NCI-H2227 (cell line): ENCODE results near the gene HNRNPA0.
"Not testable (repeated sequence)": the region's sequence is repeated elsewhere in the genome, so short reads cannot be mapped to it uniquely, and the experiment has no call there.

ENCODE experiments used
- DNase-seq: peaks from one replicate; lab custom pipeline; 2025; ENCODE audit not compliant: unreplicated experiment; lab: John Stamatoyannopoulos, UW

Gene HNRNPA0

GRCh38 chr5:137754188-137754960 lies at the start of gene HNRNPA0:
TSS of gene HNRNPA0 (minus strand) at chr5:137754363. CDS start at chr5:137754066, 297 bp downstream.
- DNase-seq = peak; percentile 95

GRCh38 chr5:137802282-137803210 lies 48.4 kb upstream of the HNRNPA0 start:
- DNase-seq = no peak

- DNase-seq = no peak
Measured at GRCh38 chr5:137800700-137801411, 46.7 kb upstream of the HNRNPA0 start.

- no peak for DNase-seq
Measured at GRCh38 chr5:137796279-137796678, 42.1 kb upstream of the HNRNPA0 start.

GRCh38 chr5:137794863-137795262 lies 40.7 kb upstream of the HNRNPA0 start:
- no peak for DNase-seq

GRCh38 chr5:137792303-137792702 lies 38.1 kb upstream of the HNRNPA0 start:
- DNase-seq = no peak

GRCh38 chr5:137791799-137792198 lies 37.6 kb upstream of the HNRNPA0 start:
- no peak for DNase-seq

GRCh38 chr5:137791387-137791786 lies 37.2 kb upstream of the HNRNPA0 start:
- DNase-seq = no peak

- not testable (repeated sequence) for DNase-seq
Measured at GRCh38 chr5:137788560-137788959, 34.4 kb upstream of the HNRNPA0 start.

- no peak for DNase-seq
Measured at GRCh38 chr5:137782984-137783536, 28.9 kb upstream of the HNRNPA0 start.

- no peak for DNase-seq
Measured at GRCh38 chr5:137782055-137782454, 27.9 kb upstream of the HNRNPA0 start.

- DNase-seq = peak; percentile 42
Measured at GRCh38 chr5:137778772-137779564, 24.8 kb upstream of the HNRNPA0 start.

GRCh38 chr5:137767937-137768336 lies 13.8 kb upstream of the HNRNPA0 start:
- DNase-seq = not testable (repeated sequence)

GRCh38 chr5:137761566-137761965 lies 7.4 kb upstream of the HNRNPA0 start:
- DNase-seq = no peak

- DNase-seq = no peak
Measured at GRCh38 chr5:137760719-137761516, 6.8 kb upstream of the HNRNPA0 start.

GRCh38 chr5:137760294-137760693 lies 6.1 kb upstream of the HNRNPA0 start:
- DNase-seq = no peak

- no peak for DNase-seq
Measured at GRCh38 chr5:137758715-137759306, 4.6 kb upstream of the HNRNPA0 start.

GRCh38 chr5:137758121-137758520 lies 4.0 kb upstream of the HNRNPA0 start:
- DNase-seq = no peak

GRCh38 chr5:137757634-137758033 lies 3.5 kb upstream of the HNRNPA0 start:
- DNase-seq = no peak
